ENCODE results near the gene RECK.

Gene RECK

DNA sequence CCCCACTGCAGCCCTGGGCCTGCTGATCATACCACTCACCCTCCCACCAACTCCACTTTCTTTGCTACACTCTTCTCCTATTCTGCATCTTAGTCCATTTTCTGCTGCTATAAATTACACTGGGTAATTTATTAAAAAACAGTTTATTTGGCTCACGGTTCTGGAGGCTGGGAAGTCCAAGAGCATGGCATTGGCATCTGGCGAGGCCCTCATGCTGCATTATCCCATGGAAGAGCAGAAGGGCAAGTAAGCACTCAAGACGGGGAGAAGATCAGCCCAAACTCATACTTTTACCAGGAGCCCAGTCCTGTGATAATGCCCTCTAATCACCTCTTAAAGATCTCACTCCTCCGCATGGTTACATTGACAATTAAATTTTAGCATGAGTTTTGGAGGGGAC is 109.3 kb downstream of the RECK start:
- TF ChIP-seq, protein P1, sequence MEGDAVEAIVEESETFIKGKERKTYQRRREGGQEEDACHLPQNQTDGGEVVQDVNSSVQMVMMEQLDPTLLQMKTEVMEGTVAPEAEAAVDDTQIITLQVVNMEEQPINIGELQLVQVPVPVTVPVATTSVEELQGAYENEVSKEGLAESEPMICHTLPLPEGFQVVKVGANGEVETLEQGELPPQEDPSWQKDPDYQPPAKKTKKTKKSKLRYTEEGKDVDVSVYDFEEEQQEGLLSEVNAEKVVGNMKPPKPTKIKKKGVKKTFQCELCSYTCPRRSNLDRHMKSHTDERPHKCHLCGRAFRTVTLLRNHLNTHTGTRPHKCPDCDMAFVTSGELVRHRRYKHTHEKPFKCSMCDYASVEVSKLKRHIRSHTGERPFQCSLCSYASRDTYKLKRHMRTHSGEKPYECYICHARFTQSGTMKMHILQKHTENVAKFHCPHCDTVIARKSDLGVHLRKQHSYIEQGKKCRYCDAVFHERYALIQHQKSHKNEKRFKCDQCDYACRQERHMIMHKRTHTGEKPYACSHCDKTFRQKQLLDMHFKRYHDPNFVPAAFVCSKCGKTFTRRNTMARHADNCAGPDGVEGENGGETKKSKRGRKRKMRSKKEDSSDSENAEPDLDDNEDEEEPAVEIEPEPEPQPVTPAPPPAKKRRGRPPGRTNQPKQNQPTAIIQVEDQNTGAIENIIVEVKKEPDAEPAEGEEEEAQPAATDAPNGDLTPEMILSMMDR (IDR thresholded peaks at IDR 0.05; ENCODE audit: low read depth, low read length) = no peak
- H3K4me3 ChIP-seq (replicated peaks in 1 of 2; ENCODE audit: low read depth in 2 of 2, low read length in 2 of 2) = no peak overlapping the region
- DNase-seq (ENCODE audit: low read depth in 2 of 2) = no peak

DNA sequence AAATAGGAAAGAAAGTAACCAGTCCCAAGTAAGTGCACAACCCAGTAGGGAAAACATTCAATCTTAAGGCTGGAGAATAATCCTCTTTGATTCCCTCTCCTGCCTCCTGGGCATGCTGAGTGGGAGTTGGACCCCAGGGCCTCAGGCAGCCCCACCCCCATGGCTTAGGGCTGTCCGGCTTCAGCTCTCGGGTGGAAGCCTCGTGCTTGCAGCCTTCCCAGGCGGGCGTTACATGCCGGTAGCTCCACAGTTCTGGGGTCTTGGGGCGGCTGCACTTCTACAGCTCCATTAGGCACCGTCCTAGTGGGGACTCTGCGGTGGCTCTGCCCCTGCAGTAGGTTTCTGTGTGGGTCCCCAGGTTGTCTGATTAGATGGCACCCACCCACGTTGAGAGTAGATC is 109.9 kb downstream of the RECK start:
- DNase-seq (ENCODE audit: low read depth in 2 of 2) = no peak
- TF ChIP-seq, protein P1 (IDR thresholded peaks at IDR 0.05; ENCODE audit: low read depth, low read length) = no peak
- no peak overlapping the region for H3K4me3 ChIP-seq (replicated peaks in 1 of 2; ENCODE audit: low read depth in 2 of 2, low read length in 2 of 2)

DNA sequence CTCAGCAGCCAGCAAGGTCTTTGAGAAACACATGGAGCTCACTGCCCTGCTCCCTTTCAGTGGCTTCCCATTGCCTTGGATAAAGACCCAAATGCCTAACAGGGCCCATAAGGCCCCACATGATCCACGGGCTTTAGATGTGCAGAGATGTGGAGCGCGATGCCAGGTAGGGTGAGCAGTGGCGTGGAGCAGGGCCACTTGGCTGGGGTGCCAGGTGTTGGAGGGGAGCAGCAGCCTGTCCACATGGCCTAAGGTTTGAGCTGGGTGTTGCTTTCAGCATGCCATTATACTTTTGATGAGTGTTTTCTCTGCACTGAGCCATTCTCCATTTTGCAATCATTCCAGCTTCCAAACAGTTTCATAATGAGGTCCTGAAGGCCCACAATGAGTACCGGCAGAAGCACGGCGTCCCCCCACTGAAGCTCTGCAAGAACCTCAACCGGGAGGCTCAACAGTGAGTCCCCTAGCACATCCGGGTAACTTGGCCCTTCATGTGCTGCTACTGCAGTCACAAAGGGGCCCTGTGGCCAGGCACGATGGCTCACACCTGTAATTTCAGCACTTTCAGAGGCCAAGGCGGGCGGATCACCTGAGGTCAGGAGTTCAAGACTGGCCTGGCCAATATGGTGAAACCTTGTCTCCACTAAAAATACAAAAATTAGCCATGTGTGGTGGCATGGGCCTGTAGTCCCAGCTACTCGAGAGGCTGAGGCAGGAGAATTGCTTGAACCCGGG is 110.9 kb downstream of the RECK start:
- TF ChIP-seq, protein P1 (IDR thresholded peaks at IDR 0.05; ENCODE audit: low read depth, low read length) = no peak
- no peak for DNase-seq (ENCODE audit: low read depth in 2 of 2)
- no peak overlapping the region for H3K4me3 ChIP-seq (replicated peaks in 1 of 2; ENCODE audit: low read depth in 2 of 2, low read length in 2 of 2)

DNA sequence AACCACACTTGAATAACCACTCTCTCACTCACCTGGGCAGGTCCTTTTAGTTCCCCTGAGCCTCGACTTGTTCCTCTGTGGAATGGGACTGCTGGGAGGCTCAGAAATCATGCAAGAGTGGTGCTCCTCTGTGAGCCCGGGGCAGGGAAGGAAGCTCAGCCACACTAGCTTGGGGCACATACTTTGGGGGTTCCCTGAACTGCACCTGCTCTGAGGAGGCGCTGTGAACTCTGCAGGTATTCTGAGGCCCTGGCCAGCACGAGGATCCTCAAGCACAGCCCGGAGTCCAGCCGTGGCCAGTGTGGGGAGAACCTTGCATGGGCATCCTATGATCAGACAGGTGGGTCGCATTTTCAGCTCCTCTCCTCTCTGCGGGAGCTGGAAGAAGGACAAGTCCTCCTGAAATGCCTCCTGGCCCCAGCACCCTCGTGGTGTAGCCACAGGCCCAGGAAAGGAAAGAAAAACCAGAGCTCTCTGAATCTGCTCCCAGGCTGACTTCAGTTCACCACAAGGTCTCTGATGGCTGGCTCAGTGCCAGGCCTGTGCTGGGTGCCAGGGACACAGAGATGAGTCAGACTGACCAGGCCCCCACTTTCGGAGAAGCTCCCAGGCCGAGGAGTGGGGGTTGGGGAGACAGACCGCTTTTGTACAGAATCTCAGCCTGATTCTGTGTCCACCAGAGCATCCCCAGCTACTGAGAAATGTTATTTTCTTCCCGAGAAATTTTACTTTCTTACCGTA is 111.8 kb downstream of the RECK start:
- H3K4me3 ChIP-seq (replicated peaks in 1 of 2; ENCODE audit: low read depth in 2 of 2, low read length in 2 of 2) = no peak overlapping the region
- TF ChIP-seq, protein P1 (IDR thresholded peaks at IDR 0.05; ENCODE audit: low read depth, low read length) = no peak
- DNase-seq (ENCODE audit: low read depth in 2 of 2) = peak; percentile 98 to 99

- H3K4me3 ChIP-seq (replicated peaks in 1 of 2; ENCODE audit: low read depth in 2 of 2, low read length in 2 of 2) = peak overlapping the region in 1 of 2 donors; percentile 7
- peak; percentile 75 to 82 for DNase-seq (ENCODE audit: low read depth in 2 of 2)
- TF ChIP-seq, protein P1 (IDR thresholded peaks at IDR 0.05; ENCODE audit: low read depth, low read length) = no peak
These were observed 112.5 kb downstream of the RECK start for GRCh38 chr9:36149197-36149596.

GRCh38 chr9:36150574-36151315 is 114.0 kb downstream of the RECK start:
- peak in 1 of 2 donors; percentile 43 for DNase-seq (ENCODE audit: low read depth in 2 of 2)
- TF ChIP-seq, protein P1 (IDR thresholded peaks at IDR 0.05; ENCODE audit: low read depth, low read length) = no peak
- no peak overlapping the region for H3K4me3 ChIP-seq (replicated peaks in 1 of 2; ENCODE audit: low read depth in 2 of 2, low read length in 2 of 2)

All from cardiac fibroblast (primary cell).